GM12878 (cell line): ENCODE data around the gene ITGB5. TPM values are rescaled to one million over a fixed set of nuclear protein-coding genes. Genes with fewer than 3 reads are reported as not detected.

ENCODE experiments used
- KAT2A ChIP-seq: conservative IDR thresholded peaks from 2 replicates; pipeline ENCODE4 v1.6.1; 2011; ENCODE audit warnings: low read depth, low read length; ENCODE audit not compliant: control insufficient read depth
- PKNOX1 ChIP-seq: fragments of 450-650 bp; IDR thresholded peaks from 2 replicates; pipeline ENCODE4 v1.6.1; 2016; ENCODE audit warnings: mild to moderate bottlenecking
- SMAD1 ChIP-seq: fragments of 450-650 bp; IDR thresholded peaks from 2 replicates; pipeline ENCODE4 v1.6.1; 2018; ENCODE audit warnings: mild to moderate bottlenecking, low read depth; ENCODE audit not compliant: partially characterized antibody
- TAF1 ChIP-seq: IDR thresholded peaks from 2 replicates; pipeline ENCODE4 v1.6.1; 2011; ENCODE audit warnings: mild to moderate bottlenecking, low read depth, low read length, borderline replicate concordance
- ZNF622 ChIP-seq: fragments of 450-650 bp; IDR thresholded peaks from 2 replicates; pipeline ENCODE4 v1.6.1; 2017; ENCODE audit warnings: mild to moderate bottlenecking, inconsistent platforms
- polyA plus RNA-seq, 11 experiments: library from polyadenylated mRNA; depleted of rRNA in 4 of 11; unstranded in 6 of 11; stranded (reverse) in 5 of 11; fragments of >200 nt; fragmentation: Nextera tagmentation in 4 of 11; fragmentation: Illumina TruSeq in 1 of 11; extraction: Ambion mirVana in 4 of 11; extraction: Trizol in 1 of 11; gene quantifications; 1 replicate in 1 of 11; 2 replicates in 10 of 11; pipeline versions ENCODE4 v1.2.1 to v1.2.3, GENCODE V29; 2011 to 2016; ENCODE audit warnings: inconsistent platforms in 2 of 11, missing spikeins in 2 of 11, low read depth in 1 of 11
- total RNA-seq, 4 experiments: library from RNA; depleted of rRNA in 3 of 4; stranded (reverse); fragments of >200 nt in 3 of 4; fragmentation: Illumina TruSeq in 1 of 4; extraction: Trizol in 1 of 4; gene quantifications; 2 replicates each; pipeline versions ENCODE4 v1.2.1 to v1.2.3, GENCODE V29; 2013 to 2021
- TF ChIP-seq, protein P1 (sequence below): fragments of 450-650 bp; formaldehyde crosslinking; IDR thresholded peaks from 2 replicates; pipeline ENCODE4 v1.4.0; 2020; ENCODE audit warnings: mild to moderate bottlenecking, moderate library complexity

The ITGB5 gene
- total and polyA plus RNA-seq, 10 of the 15 experiments (the other 5 are each of a cell fraction or from before 2014, with no cell fraction given) = 0.05 to 10.0 (median 0.83) TPM; not detected in 2

DNA sequence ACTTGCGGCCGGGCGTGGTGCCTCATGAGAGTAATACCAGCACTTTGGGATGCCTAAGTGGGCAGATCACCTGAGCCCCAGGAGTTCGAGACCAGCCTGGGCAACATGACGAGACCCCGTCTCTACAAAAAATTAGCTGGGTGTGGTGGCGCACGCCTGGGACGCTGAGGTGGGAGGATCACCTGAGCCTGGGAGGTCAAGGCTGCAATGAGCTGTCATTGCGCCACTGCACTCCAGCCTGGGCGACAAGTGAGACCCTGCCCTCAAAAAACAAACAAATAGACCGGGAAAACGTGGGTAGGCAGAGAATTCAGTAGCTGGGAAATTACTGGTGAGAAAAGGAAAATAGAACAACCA, 156.2 kb downstream of the ITGB5 start (continued):
- TF ChIP-seq, protein P1, sequence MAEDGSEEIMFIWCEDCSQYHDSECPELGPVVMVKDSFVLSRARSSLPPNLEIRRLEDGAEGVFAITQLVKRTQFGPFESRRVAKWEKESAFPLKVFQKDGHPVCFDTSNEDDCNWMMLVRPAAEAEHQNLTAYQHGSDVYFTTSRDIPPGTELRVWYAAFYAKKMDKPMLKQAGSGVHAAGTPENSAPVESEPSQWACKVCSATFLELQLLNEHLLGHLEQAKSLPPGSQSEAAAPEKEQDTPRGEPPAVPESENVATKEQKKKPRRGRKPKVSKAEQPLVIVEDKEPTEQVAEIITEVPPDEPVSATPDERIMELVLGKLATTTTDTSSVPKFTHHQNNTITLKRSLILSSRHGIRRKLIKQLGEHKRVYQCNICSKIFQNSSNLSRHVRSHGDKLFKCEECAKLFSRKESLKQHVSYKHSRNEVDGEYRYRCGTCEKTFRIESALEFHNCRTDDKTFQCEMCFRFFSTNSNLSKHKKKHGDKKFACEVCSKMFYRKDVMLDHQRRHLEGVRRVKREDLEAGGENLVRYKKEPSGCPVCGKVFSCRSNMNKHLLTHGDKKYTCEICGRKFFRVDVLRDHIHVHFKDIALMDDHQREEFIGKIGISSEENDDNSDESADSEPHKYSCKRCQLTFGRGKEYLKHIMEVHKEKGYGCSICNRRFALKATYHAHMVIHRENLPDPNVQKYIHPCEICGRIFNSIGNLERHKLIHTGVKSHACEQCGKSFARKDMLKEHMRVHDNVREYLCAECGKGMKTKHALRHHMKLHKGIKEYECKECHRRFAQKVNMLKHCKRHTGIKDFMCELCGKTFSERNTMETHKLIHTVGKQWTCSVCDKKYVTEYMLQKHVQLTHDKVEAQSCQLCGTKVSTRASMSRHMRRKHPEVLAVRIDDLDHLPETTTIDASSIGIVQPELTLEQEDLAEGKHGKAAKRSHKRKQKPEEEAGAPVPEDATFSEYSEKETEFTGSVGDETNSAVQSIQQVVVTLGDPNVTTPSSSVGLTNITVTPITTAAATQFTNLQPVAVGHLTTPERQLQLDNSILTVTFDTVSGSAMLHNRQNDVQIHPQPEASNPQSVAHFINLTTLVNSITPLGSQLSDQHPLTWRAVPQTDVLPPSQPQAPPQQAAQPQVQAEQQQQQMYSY (CRISPR knock-in tag) = no peak
- TF ChIP-seq TAF1 (no peak), PKNOX1 (no peak), SMAD1 (no peak), KAT2A (no peak), ZNF622 (no peak)
